Esophagus muscularis mucosa (tissue), 3 donors: ENCODE data around the gene VPS13D.

ENCODE experiments used
- CTCF ChIP-seq, 3 experiments: fragments of 200-600 bp in 2 of 3; fragments of 450-650 bp in 1 of 3; sonication (generic) in 2 of 3; IDR thresholded peaks; one replicate each; pipeline ENCODE4 v1.5.1; 2017 to 2019; ENCODE audit warnings: antibody characterized with exemption in 3 of 3, mild to moderate bottlenecking in 2 of 3, moderate library complexity in 1 of 3
- POLR2A ChIP-seq: fragments of 450-650 bp; IDR thresholded peaks from one replicate; pipeline ENCODE4 v1.6.1; 2017; ENCODE audit warnings: antibody characterized with exemption, moderate library complexity, mild to moderate bottlenecking, low read depth
- POLR2AphosphoS5 ChIP-seq, 2 donors: sonication (generic); formaldehyde crosslinking; IDR thresholded peaks; one replicate each; pipeline ENCODE4 v1.6.1; 2017; ENCODE audit warnings: antibody characterized with exemption in 2 of 2

- TF ChIP-seq POLR2A (no peak), CTCF (IDR thresholded peaks at IDR 0.05) (no peak), POLR2AphosphoS5 (IDR thresholded peaks at IDR 0.05) (peak; percentile 23 to 28)
Observed at GRCh38 chr1:12525311-12526181, 295.7 kb downstream of the VPS13D start.
